ENCODE data around the gene TANGO2. TPM values are rescaled to one million over a fixed set of nuclear protein-coding genes. Genes with fewer than 3 reads are reported as not detected.

TANGO2 gene
- polyA plus RNA-seq, 1 donor, result 9.4 TPM

- DNase-seq (ENCODE audit: low read depth), result no peak
These were observed 22.4 kb downstream of the TANGO2 start for GRCh38 chr22:20043057-20043996.

GRCh38 chr22:20043997-20044342 lies 23.1 kb downstream of the TANGO2 start:
- DNase-seq (ENCODE audit: low read depth), result no peak

GRCh38 chr22:20044495-20045151 lies 23.7 kb downstream of the TANGO2 start:
- no peak for DNase-seq (ENCODE audit: low read depth)

- no peak for DNase-seq (ENCODE audit: low read depth)
These were observed 25.8 kb downstream of the TANGO2 start for GRCh38 chr22:20046730-20047129.

GRCh38 chr22:20051927-20052308 lies 31.0 kb downstream of the TANGO2 start:
- no peak for DNase-seq (ENCODE audit: low read depth)

- no peak for DNase-seq (ENCODE audit: low read depth)
These were observed 31.7 kb downstream of the TANGO2 start for GRCh38 chr22:20052309-20053259.

GRCh38 chr22:20053407-20054033 lies 32.6 kb downstream of the TANGO2 start:
- DNase-seq (ENCODE audit: low read depth), result no peak

GRCh38 chr22:20054034-20054427 lies 33.1 kb downstream of the TANGO2 start:
- DNase-seq (ENCODE audit: low read depth), result no peak

GRCh38 chr22:20054485-20054884 lies 33.6 kb downstream of the TANGO2 start:
- DNase-seq (ENCODE audit: low read depth), result no peak

GRCh38 chr22:20055144-20055543 lies 34.2 kb downstream of the TANGO2 start:
- DNase-seq (ENCODE audit: low read depth), result no peak

- no peak for DNase-seq (ENCODE audit: low read depth)
These were observed 34.7 kb downstream of the TANGO2 start for GRCh38 chr22:20055654-20056053.

GRCh38 chr22:20056161-20056560 lies 35.3 kb downstream of the TANGO2 start:
- no peak for DNase-seq (ENCODE audit: low read depth)

GRCh38 chr22:20056696-20057386 lies 35.9 kb downstream of the TANGO2 start:
- no peak for DNase-seq (ENCODE audit: low read depth)

- DNase-seq (ENCODE audit: low read depth), result no peak
These were observed 36.8 kb downstream of the TANGO2 start for GRCh38 chr22:20057596-20058268.

- no peak for DNase-seq (ENCODE audit: low read depth)
These were observed 38.3 kb downstream of the TANGO2 start for GRCh38 chr22:20058989-20059770.

- no peak for DNase-seq (ENCODE audit: low read depth)
These were observed 40.0 kb downstream of the TANGO2 start for GRCh38 chr22:20060700-20061480.

GRCh38 chr22:20061481-20061861 lies 40.6 kb downstream of the TANGO2 start:
- no peak for DNase-seq (ENCODE audit: low read depth)

GRCh38 chr22:20062043-20062765 lies 41.3 kb downstream of the TANGO2 start:
- no peak for DNase-seq (ENCODE audit: low read depth)

All from forelimb muscle (tissue), 1 donor.